HG02884 (cell line): ENCODE measurements around the gene SRPK1.
"Not testable (repeated sequence)": the region's sequence is repeated elsewhere in the genome, so short reads cannot be mapped to it uniquely, and the experiment has no call there.

Experiments used
- ATAC-seq: cut with Tn5 transposase; IDR thresholded peaks from one replicate; pipeline ENCODE4 v1.9.1; 2021; ENCODE audit warnings: mild to moderate bottlenecking, moderate library complexity; ENCODE audit not compliant: unreplicated experiment

The SRPK1 gene

GRCh38 chr6:35920793-35921732 is at the start of gene SRPK1:
TSS of gene SRPK1 (minus strand) at chr6:35921098. CDS start at chr6:35921056, 42 bp downstream.
- peak; percentile 73 for ATAC-seq

GRCh38 chr6:35970181-35970580 is 49.3 kb upstream of the SRPK1 start:
- ATAC-seq = no peak

GRCh38 chr6:35969646-35970045 is 48.7 kb upstream of the SRPK1 start:
- no peak for ATAC-seq

GRCh38 chr6:35968821-35969220 is 47.9 kb upstream of the SRPK1 start:
- ATAC-seq = no peak

GRCh38 chr6:35967076-35967774 is 46.3 kb upstream of the SRPK1 start:
- ATAC-seq = no peak

- no peak for ATAC-seq
Measured at GRCh38 chr6:35962779-35963560, 42.1 kb upstream of the SRPK1 start.

GRCh38 chr6:35960187-35960586 is 39.3 kb upstream of the SRPK1 start:
- ATAC-seq = no peak

- no peak for ATAC-seq
Measured at GRCh38 chr6:35955970-35956369, 35.1 kb upstream of the SRPK1 start.

- ATAC-seq = no peak
Measured at GRCh38 chr6:35955521-35955920, 34.6 kb upstream of the SRPK1 start.

GRCh38 chr6:35955071-35955470 is 34.2 kb upstream of the SRPK1 start:
- no peak for ATAC-seq

GRCh38 chr6:35954333-35954732 is 33.4 kb upstream of the SRPK1 start:
- ATAC-seq = no peak

GRCh38 chr6:35948725-35949124 is 27.8 kb upstream of the SRPK1 start:
- ATAC-seq = no peak

GRCh38 chr6:35945650-35946025 is 24.7 kb upstream of the SRPK1 start:
- ATAC-seq = no peak

- ATAC-seq = no peak
Measured at GRCh38 chr6:35943390-35943789, 22.5 kb upstream of the SRPK1 start.

GRCh38 chr6:35942355-35942754 is 21.5 kb upstream of the SRPK1 start:
- no peak for ATAC-seq

GRCh38 chr6:35941170-35941569 is 20.3 kb upstream of the SRPK1 start:
- ATAC-seq = not testable (repeated sequence)

- ATAC-seq = not testable (repeated sequence)
Measured at GRCh38 chr6:35940014-35940413, 19.1 kb upstream of the SRPK1 start.

- not testable (repeated sequence) for ATAC-seq
Measured at GRCh38 chr6:35939259-35939658, 18.4 kb upstream of the SRPK1 start.

- no peak for ATAC-seq
Measured at GRCh38 chr6:35936681-35937359, 15.9 kb upstream of the SRPK1 start.

GRCh38 chr6:35935469-35935868 is 14.6 kb upstream of the SRPK1 start:
- ATAC-seq = no peak

- ATAC-seq = no peak
Measured at GRCh38 chr6:35933844-35934243, 12.9 kb upstream of the SRPK1 start.
